Nephron (organoid): ENCODE data around the gene THSD4.

Experiments used
- H3K27ac Mint-ChIP-seq, 3 experiments: 2 replicates each; pipeline ENCODE4 v1.8.0; 2020; ENCODE audit warnings: mixed read lengths in 3 of 3, mild to moderate bottlenecking in 2 of 3, moderate library complexity in 1 of 3
- H3K27me3 Mint-ChIP-seq: 2 replicates; pipeline ENCODE4 v1.8.0; 2021; ENCODE audit warnings: low read depth, mild to moderate bottlenecking, moderate library complexity, mixed read lengths
- H3K36me3 Mint-ChIP-seq: 2 replicates; pipeline ENCODE4 v1.8.0; 2020; ENCODE audit warnings: low read depth, mixed read lengths
- H3K4me1 Mint-ChIP-seq: 2 replicates; pipeline ENCODE4 v1.8.0; 2020; ENCODE audit warnings: mixed read lengths
- H3K4me3 Mint-ChIP-seq, 3 experiments: 2 replicates each; pipeline ENCODE4 v1.8.0; 2020; ENCODE audit warnings: mild to moderate bottlenecking in 3 of 3, mixed read lengths in 3 of 3, moderate library complexity in 2 of 3
- H3K9me3 Mint-ChIP-seq: 2 replicates; pipeline ENCODE4 v1.8.0; 2020; ENCODE audit warnings: mixed read lengths
- CTCF ChIP-seq, 3 experiments: fragments of 200-600 bp; sonication (generic); IDR thresholded peaks; one replicate each; pipeline ENCODE4 v1.5.0; 2021; ENCODE audit warnings: antibody characterized with exemption in 3 of 3; ENCODE audit not compliant: unreplicated experiment in 3 of 3

THSD4 gene

GRCh38 chr15:71494563-71495397 is 379.5 kb downstream of the THSD4 start:
- no peaks in the 10 kb centered on the region for H3K27me3 Mint-ChIP-seq
- peaks cover 28% of the 10 kb centered on the region for H3K4me1 Mint-ChIP-seq
- no peak for TF ChIP-seq CTCF (IDR thresholded peaks at IDR 0.05; ENCODE audit: unreplicated experiment in 3 of 3)
- H3K27ac Mint-ChIP-seq = peak overlapping the region; percentile 65 to 73 (median 69)
- no peak overlapping the region for H3K4me3 Mint-ChIP-seq
- H3K9me3 Mint-ChIP-seq = no peaks in the 10 kb centered on the region
- no peaks in the 10 kb centered on the region for H3K36me3 Mint-ChIP-seq

GRCh38 chr15:71495398-71495780 is 380.1 kb downstream of the THSD4 start:
- TF ChIP-seq CTCF (IDR thresholded peaks at IDR 0.05; ENCODE audit: unreplicated experiment in 3 of 3) = no peak
- no peaks in the 10 kb centered on the region for H3K27me3 Mint-ChIP-seq
- no peak overlapping the region for H3K4me3 Mint-ChIP-seq

GRCh38 chr15:71496336-71496955 is 381.2 kb downstream of the THSD4 start:
- Mint-ChIP-seq H3K9me3 (peaks cover 6% of the 10 kb centered on the region), H3K36me3 (peaks cover 5% of the 10 kb centered on the region), H3K4me3 (no peak overlapping the region), H3K27ac (no peak overlapping the region), H3K27me3 (no peaks in the 10 kb centered on the region), H3K4me1 (peaks cover 28% of the 10 kb centered on the region)
- TF ChIP-seq CTCF (IDR thresholded peaks at IDR 0.05; ENCODE audit: unreplicated experiment in 3 of 3) = no peak

More at GRCh38 chr15:71495398-71495780, 380.1 kb downstream of the THSD4 start:
- Mint-ChIP-seq H3K9me3 (peaks cover 3% of the 10 kb centered on the region), H3K27ac (peak overlapping the region; percentile 65 to 73 (median 69)), H3K36me3 (peaks cover 4% of the 10 kb centered on the region), H3K4me1 (peaks cover 28% of the 10 kb centered on the region)

- Mint-ChIP-seq H3K27me3 (no peaks in the 10 kb centered on the region), H3K9me3 (peaks cover 9% of the 10 kb centered on the region), H3K27ac (no peak overlapping the region), H3K4me3 (no peak overlapping the region), H3K36me3 (peaks cover 5% of the 10 kb centered on the region), H3K4me1 (no peaks in the 10 kb centered on the region)
- no peak for TF ChIP-seq CTCF (IDR thresholded peaks at IDR 0.05; ENCODE audit: unreplicated experiment in 3 of 3)
Measured at GRCh38 chr15:71501344-71502076, 386.2 kb downstream of the THSD4 start.

GRCh38 chr15:71502077-71502432 is 386.8 kb downstream of the THSD4 start:
- no peak overlapping the region for H3K4me3 Mint-ChIP-seq
- peaks cover 9% of the 10 kb centered on the region for H3K9me3 Mint-ChIP-seq
- no peak for TF ChIP-seq CTCF (IDR thresholded peaks at IDR 0.05; ENCODE audit: unreplicated experiment in 3 of 3)
- H3K27me3 Mint-ChIP-seq = no peaks in the 10 kb centered on the region
- H3K36me3 Mint-ChIP-seq = peaks cover 5% of the 10 kb centered on the region
- H3K27ac Mint-ChIP-seq = no peak overlapping the region
- no peaks in the 10 kb centered on the region for H3K4me1 Mint-ChIP-seq
